ENCODE data around the gene NARS2.
A peak's percentile ranks its signal among the peaks of the same experiment; 100 is the strongest.
"Not testable (repeated sequence)": the region's sequence is repeated elsewhere in the genome, so short reads cannot be mapped to it uniquely, and the experiment has no call there.

The NARS2 gene

DNA sequence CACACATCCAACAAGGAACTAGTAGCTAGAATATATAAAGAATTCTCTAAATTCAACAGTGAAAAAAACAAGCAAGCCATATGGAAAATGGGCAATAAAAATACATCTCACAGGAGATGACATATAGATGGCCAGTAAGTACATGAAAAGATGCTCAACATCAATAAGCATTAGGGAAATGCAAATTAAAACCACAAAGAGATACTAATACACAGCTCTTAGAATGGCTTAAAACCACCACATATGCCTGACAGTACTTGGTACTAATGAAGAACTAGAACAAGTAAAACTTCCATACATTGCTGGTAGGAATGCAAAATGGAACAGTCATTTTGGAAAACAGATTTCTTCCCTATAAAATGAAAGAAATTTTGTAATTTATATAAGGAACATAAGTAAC is 85.5 kb downstream of the NARS2 start:
- no peak for DNase-seq (ENCODE audit: low read depth)

DNA sequence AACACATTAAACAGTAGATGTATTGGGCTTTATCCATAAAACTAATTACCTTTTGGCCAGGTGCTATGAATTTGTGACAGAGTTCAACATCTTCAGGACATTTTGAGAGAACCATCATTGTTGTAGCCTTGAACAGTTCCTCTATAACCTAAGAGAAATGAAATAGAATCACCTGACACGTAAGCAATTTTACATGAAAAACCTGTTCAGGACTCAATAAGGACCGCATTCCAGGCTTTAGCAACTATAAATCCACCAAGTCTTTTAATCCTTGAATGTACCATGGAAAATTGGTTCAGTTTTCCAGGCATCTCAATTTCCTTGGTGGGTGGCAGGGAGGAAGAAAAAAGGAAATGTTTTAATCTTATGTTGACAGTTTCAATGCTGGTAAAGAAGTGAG is 96.1 kb downstream of the NARS2 start:
- no peak for DNase-seq (ENCODE audit: low read depth)

DNA sequence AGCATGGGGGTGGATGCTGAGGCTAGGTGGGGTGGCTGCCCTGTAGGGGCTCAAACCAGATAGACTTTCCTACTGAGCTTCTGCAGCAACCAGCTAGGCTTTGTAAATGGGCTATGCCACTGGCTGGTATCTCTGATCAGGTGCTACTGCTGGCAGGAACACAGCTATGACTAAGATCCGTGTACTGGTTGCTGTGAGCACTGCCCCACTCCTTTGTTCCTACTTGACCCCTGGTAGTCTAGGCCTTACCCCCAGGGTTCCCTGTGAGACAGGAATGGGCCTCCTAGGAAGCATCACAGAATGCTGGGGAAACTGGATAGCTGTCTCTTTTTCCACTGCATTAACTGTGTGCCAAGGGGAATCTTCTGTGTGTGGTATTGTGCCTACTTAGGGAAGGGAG is 98.6 kb downstream of the NARS2 start:
- DNase-seq (ENCODE audit: low read depth), result no peak

DNA sequence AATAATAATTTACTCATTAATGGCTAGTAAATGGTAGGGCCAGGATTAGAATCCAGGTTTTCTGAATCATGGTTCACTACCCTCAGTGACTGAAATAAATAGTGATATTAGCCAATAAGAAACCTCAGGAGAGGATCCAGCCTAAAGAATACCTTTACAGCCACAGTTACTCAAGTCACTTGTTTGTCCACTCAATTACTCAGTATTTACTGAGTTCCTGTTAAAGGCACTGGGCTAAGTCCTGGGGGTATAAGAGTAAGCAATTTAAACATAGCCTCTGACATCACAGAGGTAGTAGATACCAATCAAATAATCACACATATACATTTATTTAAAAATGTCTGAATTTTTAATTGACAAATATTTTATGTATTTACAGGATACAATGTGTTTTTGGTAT is 100.2 kb downstream of the NARS2 start:
- DNase-seq (ENCODE audit: low read depth), result no peak

DNA sequence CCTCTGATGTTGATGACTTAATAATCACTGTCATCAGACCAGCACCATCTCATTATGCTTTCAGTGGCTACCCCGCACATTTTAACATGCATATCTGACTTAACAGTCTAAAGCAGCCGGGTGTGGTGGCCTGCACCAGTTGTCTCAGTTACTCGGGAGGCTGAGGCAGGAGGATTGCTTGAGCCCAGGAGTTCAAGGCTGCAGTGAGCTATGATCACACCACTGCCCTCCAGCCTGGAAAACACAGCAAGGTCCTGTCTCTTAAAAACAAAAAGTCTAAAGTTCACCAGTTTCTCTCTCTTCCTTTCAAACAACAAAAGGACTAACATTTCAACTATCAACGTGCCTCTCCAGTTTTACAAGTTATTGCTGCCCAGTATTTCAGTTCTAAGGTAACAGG is 101.8 kb downstream of the NARS2 start:
- DNase-seq (ENCODE audit: low read depth), result no peak

DNA sequence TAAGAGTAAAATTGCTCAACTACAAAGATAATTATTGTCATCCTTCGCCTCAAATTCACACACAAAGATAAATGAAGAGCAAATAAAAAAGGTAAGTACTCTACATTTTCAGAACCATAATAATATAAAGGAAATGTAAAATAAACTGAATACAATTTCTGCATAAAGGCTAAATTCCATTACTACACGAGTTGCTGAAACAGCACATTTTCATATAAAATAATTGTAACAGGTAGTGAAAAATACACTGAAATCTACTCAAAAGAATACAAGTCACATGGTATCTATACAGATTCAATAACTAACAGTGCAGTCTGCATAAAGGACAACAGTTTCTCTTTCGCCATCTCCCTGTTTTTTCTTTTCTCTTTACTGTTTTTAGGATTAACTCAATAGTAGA is 102.3 kb downstream of the NARS2 start:
- DNase-seq (ENCODE audit: low read depth), result no peak

DNA sequence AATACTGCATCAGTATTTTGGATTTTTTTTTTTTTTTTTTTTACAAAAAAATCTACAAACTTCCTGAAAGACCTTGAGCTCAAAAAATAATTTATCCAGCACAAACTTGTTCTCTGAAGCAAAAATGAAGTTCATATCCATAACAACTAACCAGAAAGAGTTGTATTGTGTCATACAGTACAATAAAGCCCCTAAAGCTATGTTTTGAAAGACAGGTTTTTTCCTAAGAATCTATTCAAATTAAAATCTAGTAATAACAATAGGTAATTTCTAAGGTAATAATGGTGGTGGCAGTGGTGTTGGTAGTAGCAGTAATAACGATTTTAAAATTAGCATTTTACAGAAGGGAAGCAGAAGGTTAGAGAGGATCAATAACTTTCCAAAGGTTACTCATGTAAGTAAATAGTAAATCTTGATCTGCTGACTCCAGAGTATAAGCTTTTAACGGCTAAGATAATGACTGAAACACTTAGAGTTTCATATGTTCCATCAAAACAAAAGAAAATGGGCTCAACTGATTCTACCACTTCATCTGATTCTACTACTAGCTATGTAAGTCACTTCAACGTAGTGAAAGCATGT is 103.7 kb downstream of the NARS2 start:
- DNase-seq (ENCODE audit: low read depth), result no peak

DNA sequence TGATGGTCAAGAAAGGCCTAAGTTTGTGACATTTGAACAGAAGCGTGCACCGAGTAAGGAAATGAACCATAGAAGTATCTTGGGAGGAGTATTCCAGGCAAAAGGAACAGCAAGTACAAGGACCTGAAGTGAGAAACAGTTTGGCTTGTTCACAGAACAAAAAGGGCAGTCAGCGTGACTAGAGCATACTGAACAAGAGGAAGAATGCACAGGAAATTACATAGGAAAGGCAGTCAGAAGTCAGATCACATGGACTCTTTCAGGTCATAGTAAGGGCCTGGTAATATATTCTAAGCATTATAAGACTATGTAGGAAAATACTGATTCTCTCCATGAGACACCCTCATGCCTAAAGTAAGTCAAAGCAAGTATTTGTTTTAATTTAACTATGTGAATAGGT is 104.8 kb downstream of the NARS2 start:
- DNase-seq (ENCODE audit: low read depth), result no peak

DNA sequence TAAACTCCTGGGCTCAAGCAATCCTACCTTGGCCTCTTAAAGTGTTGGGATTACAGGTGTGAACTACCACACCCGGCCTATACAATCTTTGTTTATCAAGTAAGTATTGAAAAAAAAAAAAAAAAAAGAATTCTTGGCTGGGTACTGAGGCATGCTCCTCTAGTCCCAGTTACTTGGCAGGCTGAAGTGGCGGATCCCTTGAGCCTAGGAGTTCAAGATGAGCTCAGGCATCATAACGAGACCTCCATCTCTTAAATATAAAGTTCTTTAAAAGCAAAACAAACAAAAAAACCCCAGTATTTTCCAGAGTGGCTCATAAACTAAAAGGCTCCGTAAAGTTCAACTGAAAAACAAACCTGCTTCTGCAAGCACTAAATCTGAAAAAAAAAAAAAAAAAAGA is 106.7 kb downstream of the NARS2 start:
- DNase-seq (ENCODE audit: low read depth), result no peak

DNA sequence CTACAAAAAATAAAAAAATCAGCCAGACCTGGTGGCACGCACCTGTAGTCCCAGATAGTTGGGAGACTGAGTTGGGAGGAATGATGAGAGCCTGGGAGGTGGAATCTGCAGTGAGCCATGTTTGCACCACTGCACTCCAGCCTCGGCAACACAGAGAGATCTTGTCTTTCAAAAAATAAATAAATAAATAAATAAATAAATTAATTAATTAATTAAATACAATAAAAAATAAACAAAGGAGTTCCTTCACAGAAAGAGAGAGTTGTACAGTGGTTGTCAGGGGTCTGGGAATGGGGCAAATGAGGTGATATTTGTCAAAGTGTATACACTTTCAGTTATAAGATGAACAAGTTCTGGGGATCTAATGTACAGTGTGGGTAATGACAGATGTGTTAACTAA is 107.3 kb downstream of the NARS2 start:
- no peak for DNase-seq (ENCODE audit: low read depth)

DNA sequence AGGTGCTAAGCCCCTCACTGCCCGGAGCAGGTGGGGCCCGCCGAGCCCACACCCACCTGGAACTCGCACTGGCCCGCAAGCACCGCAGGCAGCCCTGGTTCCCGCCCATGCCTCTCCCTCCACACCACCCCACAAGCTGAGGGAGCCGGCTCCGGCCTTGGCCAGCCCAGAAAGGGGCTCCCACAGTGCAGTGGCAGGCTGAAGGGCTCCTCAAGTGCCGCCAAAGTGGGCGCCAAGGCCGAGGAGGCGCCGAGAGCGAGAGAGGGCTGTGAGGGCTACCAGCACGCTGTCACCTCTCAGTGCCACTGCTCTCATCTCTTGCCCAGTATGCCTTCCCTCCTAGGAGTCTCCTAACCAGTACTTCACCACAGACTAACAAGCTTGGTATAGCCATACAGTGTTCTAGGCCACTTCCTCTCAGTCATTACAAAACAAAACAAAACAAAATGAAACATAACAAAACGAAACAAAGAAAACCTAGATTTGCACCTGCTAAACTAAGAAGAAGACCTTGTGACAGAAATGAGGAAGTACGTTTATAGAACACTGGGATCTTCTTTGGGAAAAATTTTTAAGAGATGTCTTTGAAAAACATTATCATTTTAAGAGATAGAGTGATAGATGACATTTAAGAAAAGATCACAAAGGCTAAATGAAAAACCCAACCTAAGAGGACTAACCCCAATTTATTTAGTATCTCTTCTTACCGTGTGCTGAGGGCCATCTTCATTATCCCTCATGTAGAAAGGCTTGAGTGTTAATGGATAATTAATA is 109.3 kb downstream of the NARS2 start:
- no peak for DNase-seq (ENCODE audit: low read depth)

DNA sequence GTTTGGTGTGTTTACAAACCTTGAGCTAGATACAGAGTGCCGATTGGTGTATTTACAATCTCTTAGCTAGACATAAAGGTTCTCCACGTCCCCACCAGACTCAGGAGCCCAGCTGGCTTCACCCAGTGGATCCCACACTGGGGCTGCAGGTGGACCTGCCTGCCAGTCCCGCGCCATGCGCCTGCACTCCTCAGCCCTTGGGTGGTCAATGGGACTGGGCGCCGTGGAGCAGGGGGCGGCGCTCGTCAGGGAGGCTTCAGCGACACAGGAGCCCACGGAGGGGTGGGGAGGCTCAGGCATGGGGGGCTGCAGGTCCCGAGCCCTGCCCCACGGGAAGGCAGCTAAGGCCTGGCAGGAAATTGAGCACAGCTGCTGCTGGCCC is 109.9 kb downstream of the NARS2 start:
- DNase-seq (ENCODE audit: low read depth), result not testable (repeated sequence)

DNA sequence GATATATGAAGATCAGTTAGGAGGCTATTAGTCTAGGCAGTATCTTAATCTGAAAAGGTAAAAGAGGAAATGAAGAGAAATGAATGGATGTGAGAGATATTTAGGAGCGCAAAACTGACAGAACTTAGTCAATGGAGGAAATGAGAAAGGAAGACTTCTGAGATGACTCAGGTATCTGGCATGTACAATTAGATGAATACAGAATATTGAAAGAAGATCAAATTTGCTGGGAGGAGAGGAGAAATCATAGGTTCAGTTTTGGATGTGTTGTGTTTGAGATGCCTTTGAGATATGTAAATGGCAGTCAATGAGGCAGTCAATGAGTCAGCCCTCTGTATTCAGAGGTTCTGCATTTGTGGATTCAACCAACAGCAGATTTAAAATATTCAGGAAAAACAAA is 114.2 kb downstream of the NARS2 start:
- DNase-seq (ENCODE audit: low read depth), result peak; percentile 29

DNA sequence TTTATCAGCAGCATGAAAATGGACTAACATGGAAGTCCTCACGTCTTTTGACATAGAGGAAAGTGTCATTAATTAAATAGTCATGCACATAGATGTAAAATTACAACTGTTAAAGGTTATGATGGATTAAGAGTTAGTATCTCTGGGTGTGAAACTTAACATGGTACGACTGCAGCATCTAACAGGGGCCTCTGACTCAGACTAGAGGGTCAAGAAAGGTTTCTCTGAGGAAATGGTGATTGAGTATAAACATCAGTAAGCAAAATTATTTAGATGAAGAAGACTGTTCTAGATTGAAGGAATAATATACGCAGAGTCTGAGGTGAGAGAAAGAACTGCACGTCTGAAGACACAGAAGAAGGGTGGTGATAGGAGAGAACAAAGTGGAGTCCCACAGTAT is 114.9 kb downstream of the NARS2 start:
- no peak for DNase-seq (ENCODE audit: low read depth)

DNA sequence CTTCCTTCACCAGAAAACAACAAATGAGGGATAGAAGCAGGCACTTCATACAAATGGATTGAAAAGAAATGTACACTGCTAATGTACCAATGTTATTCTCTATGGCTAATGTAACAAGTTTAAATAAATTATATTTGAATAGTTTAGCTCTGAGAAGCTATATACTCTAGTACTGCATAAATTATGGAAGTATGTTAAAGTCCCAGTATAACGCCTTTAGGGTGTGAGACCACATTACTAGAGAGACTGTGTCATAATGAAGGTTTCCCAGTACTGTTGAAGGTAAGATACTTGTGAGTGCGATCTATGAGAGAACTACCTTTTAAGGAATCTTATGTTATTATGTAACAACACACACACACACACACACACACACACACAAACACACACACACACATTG is 117.2 kb downstream of the NARS2 start:
- no peak for DNase-seq (ENCODE audit: low read depth)

DNA sequence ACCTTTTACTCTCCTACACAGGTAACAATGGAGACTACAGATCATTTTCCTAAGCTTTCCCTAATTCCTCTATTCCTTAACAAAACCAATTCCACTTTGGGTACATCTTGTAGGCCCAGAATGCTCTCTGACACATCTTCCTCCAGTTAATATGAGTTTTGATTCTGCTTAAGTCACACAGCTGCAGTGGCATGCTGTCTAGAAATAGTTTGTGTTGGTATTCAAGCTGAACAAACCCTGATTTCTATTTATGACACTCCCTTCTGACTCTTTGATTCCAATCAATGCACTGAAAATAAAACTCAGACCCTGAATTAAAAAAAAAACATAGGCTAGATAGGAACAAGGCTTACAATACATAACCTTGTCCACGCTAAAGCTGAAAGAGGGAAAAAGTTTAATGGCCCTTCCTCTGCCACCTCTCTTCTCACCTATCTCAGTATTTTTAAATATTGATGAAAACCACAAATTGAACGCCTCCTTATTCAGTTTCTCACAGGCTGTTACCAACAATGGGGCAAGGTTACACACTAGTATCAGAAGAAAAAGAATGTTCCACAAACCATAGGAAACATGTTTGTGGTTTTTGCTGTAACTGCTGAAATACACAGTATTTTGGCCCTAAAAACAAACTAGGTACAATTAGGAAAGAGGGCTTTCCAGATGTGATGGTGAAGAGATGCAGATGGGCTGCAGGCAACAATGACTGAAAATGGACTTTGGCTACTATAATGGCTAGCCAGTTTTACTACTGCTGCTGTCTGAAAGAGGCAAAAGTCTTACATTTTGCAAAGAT is 121.3 kb downstream of the NARS2 start:
- DNase-seq (ENCODE audit: low read depth), result no peak

DNA sequence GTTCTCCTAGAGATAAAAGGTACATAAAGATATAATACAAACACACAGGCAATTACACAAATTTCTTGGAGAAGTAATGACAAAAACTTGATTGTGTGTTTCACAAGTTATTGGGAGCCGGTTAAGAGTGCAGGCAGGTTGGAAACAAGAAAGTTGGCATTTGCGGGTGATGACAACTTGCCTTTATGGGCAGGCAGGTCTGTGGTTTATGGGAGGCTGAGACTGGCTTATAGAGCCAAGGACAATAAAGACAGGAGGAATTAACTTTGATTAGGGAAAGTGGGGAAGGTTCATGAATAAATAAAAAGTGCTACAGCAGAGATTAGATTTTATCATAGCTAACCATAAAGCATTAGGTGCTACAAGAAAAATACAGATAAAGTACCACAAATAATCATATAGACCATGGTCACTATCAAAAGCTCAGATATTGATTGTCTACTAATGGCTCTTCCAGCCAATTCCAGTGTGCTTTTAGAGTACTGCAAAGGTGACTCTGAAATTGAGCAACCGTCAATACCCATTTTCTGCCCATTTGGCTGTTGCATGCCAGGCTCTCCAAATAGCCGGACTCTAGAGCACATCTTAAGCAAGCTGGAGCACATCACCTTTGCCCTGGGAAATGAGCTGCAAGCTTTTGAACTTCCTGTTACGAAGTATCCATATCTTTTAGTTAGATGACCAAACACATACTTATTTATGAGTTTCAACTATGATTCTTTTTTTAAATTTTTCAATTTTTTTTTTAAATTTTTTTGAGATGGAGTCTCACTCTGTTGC is 123.1 kb downstream of the NARS2 start:
- no peak for DNase-seq (ENCODE audit: low read depth)

DNA sequence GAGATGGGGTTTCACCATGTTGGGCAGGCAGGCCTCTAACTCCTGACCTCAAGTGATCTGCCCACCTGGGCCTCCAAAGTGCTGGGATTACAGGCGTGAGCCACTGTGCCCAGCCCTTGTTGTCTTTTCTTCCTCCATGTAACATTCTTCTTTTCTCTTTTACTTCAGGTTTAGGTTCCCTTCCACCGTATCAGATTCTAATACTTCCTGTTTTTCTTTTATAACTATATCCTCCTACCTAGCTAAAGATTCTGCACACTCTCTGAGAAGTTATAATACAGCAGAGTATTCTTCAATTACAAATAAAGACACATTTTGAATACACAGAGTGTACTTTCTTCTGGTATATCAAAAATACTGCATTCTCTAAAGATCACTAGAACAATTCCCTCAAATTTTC is 123.8 kb downstream of the NARS2 start:
- DNase-seq (ENCODE audit: low read depth), result no peak

DNA sequence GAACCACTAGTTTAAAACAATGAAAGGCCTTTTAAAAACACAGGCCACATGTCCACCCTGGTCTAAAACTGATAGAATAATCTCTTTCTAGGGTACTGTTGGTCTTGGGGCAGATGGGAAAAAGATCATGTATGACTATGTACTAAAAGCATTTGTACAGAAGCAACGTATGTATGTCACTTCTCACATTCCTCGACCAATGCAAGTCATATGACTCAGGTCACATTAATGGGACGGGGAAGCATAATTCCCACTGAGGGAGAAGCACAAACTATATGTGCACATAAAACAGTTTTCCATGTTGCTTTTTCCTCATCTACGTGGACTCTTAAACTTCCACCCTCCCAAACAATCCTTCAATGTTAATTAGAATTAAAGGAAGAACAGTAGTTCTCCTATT is 124.8 kb downstream of the NARS2 start:
- DNase-seq (ENCODE audit: low read depth), result no peak

DNA sequence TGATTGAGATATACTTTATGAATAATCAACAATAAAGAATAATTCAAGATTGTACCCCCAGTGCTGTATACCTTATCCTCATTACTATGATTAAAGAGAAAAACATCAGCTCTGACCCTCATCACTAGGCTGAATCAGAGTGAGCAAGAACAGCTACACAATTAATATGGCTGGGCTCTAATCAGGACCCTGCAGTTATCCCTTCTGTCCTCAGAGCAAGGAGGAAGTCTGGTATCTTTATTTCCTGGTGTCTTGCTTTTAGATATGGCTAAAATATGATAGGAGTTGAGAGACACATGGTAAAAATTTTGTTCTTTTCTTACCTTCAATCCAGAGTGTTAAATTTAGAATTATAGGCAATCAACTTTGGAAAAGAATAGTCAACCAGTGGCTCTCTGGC is 128.5 kb downstream of the NARS2 start:
- no peak for DNase-seq (ENCODE audit: low read depth)

DNA sequence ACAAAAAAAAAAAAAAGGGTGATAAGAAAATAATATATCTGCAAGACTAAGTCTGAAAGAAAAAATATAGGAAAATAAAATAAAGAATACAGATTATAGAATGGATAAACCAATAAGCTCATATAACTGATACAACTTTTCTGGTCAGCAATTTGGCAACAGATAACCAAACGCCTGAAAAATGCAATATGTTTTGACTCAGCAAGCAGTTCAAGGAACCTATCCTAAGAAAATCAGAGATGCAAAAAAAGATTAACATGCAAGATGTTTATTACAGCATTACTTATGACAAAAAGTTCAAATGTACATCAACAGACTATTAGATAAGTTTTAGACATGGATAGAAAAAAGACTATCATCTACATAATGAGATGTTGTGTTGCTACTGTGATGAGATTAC is 129.9 kb downstream of the NARS2 start:
- DNase-seq (ENCODE audit: low read depth), result no peak

DNA sequence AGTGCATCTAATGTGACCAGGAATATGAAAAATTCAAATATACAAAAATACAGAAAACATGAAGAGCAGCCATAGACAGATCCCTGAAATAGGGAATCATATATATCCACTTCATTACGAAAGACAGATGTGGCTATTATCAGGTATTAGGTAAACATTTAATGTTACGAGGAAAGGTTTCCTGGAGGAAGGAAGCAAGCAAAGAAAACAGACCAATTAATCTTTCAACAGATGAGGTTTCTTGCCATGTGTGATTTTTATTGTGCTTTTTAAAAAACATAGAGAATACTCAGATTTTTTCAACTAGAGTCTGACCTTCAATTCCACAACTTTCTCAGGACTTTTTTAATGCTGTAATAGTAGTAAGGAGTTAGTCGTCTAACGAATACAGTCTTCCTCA is 132.7 kb downstream of the NARS2 start:
- no peak for DNase-seq (ENCODE audit: low read depth)

Data from stromal cell of bone marrow (primary cell).